Measurements from ENCODE around the gene LTBP2.

- TF ChIP-seq CTCF (IDR thresholded peaks at IDR 0.05 in 4 of 5, conservative IDR thresholded peaks at IDR 0.05 in 1 of 5) (no peak), POLR2A (IDR thresholded peaks at IDR 0.05) (no peak)
Observed at GRCh38 chr14:74594029-74594428, 18.0 kb downstream of the LTBP2 start.
